B cell (primary cell): ENCODE measurements around the gene MORC1. TPM values are rescaled to one million over a fixed set of nuclear protein-coding genes. Genes with fewer than 3 reads are reported as not detected.

ENCODE experiments used
- ATAC-seq: fragments of 200-7000 bp; cut with Tn5 transposase; one replicate; pipeline ENCODE4 v1.10.0; 2021; ENCODE audit warnings: low read depth, mild to moderate bottlenecking, moderate number of reproducible peaks, moderate library complexity
- CTCF ChIA-PET: fragments of 350-600 bp; sonication (Branson Sonifier 250); formaldehyde crosslinking; loops from one replicate; lab custom pipeline; 2021; ENCODE audit warnings: antibody characterized with exemption, inconsistent platforms; lab: Charles Lee
- POLR2A ChIA-PET: fragments of 350-600 bp; sonication (Branson Sonifier 250); formaldehyde crosslinking; loops from one replicate; lab custom pipeline; 2021; ENCODE audit warnings: antibody characterized with exemption; lab: Charles Lee
- DNase-seq: peaks from one replicate; pipeline ENCODE4 v3.0.0; 2013
- H2AFZ ChIP-seq: 2 replicates; pipeline ENCODE4 v1.6.1; 2012; ENCODE audit warnings: mild to moderate bottlenecking, low read depth, low read length; ENCODE audit not compliant: insufficient read depth, poor library complexity, severe bottlenecking
- H3K27ac ChIP-seq, 2 donors: 1 replicate in 1 of 2; 2 replicates in 1 of 2; pipeline ENCODE4 v1.5.1; 2012 to 2013; ENCODE audit warnings: low read length in 2 of 2, mild to moderate bottlenecking in 2 of 2, moderate library complexity in 1 of 2
- H3K27me3 ChIP-seq, 4 experiments: fragments of 200-600 bp in 1 of 4; sonication (generic) in 1 of 4; replicated peaks in 1 of 4; 1 replicate in 2 of 4; 2 replicates in 2 of 4; pipeline versions ENCODE4 v1.6.1 to v1.7.0; 2013 to 2016; ENCODE audit warnings: low read length in 3 of 4, mild to moderate bottlenecking in 2 of 4, mixed read lengths in 1 of 4, moderate library complexity in 1 of 4; ENCODE audit not compliant: insufficient read depth in 4 of 4, control insufficient read depth in 3 of 4; ENCODE audit errors: control extremely low read depth in 1 of 4
- H3K36me3 ChIP-seq, 2 experiments: replicated peaks in 1 of 2; 1 replicate in 1 of 2; 2 replicates in 1 of 2; pipeline versions ENCODE4 v1.6.1 to v1.7.1; 2013; ENCODE audit warnings: low read length in 1 of 2; ENCODE audit not compliant: insufficient read depth in 2 of 2, control insufficient read depth in 1 of 2; ENCODE audit errors: control extremely low read depth in 1 of 2, extremely low read depth in 1 of 2
- H3K4me1 ChIP-seq, 2 donors: fragments of 200-600 bp in 1 of 2; sonication (generic) in 1 of 2; 1 replicate in 1 of 2; 2 replicates in 1 of 2; pipeline versions ENCODE4 v1.5.1 to v1.6.1; 2013 to 2017; ENCODE audit warnings: low read length in 2 of 2; ENCODE audit not compliant: control insufficient read depth in 2 of 2, insufficient read depth in 2 of 2
- H3K4me2 ChIP-seq: replicated peaks from 2 replicates; pipeline ENCODE3; 2012; ENCODE audit warnings: mild to moderate bottlenecking, low read depth, low read length; ENCODE audit not compliant: poor library complexity, severe bottlenecking
- H3K4me3 ChIP-seq, 5 experiments: fragments of 200-600 bp in 1 of 5; sonication (generic) in 1 of 5; 1 replicate in 3 of 5; 2 replicates in 2 of 5; pipeline versions ENCODE4 v1.5.1 to v1.7.0; 2011 to 2016; ENCODE audit warnings: low read length in 4 of 5, mild to moderate bottlenecking in 4 of 5, low read depth in 2 of 5, control low read depth in 1 of 5, moderate library complexity in 1 of 5; ENCODE audit not compliant: insufficient read depth in 1 of 5; ENCODE audit errors: control extremely low read depth in 1 of 5, extremely low read depth in 1 of 5
- H3K79me2 ChIP-seq: fragments of 200-600 bp; sonication (generic); one replicate; pipeline ENCODE4 v1.6.0; 2016; ENCODE audit warnings: low read length; ENCODE audit not compliant: control insufficient read depth, insufficient read depth
- H3K9ac ChIP-seq: fragments of 200-600 bp; sonication (generic); 2 replicates; pipeline ENCODE4 v1.6.1; 2017; ENCODE audit warnings: mild to moderate bottlenecking, low read length, moderate library complexity
- H3K9me3 ChIP-seq, 3 donors: one replicate each; pipeline versions ENCODE4 v1.6.1 to v1.7.1; 2013; ENCODE audit warnings: low read length in 2 of 3; ENCODE audit not compliant: control insufficient read depth in 2 of 3, insufficient read depth in 1 of 3; ENCODE audit errors: control extremely low read depth in 1 of 3
- H4K20me1 ChIP-seq: 2 replicates; pipeline ENCODE4 v1.6.0; 2012; ENCODE audit warnings: mild to moderate bottlenecking, low read length; ENCODE audit not compliant: insufficient read depth, control insufficient read depth, poor library complexity, severe bottlenecking
- H3K27ac Mint-ChIP-seq: one replicate; pipeline ENCODE4 v1.8.0; 2021; ENCODE audit warnings: mixed read lengths
- H3K27me3 Mint-ChIP-seq: one replicate; pipeline ENCODE4 v1.8.0; 2021; ENCODE audit warnings: mixed read lengths
- H3K4me1 Mint-ChIP-seq: one replicate; pipeline ENCODE4 v1.8.0; 2021; ENCODE audit warnings: mixed read lengths
- H3K4me3 Mint-ChIP-seq: one replicate; pipeline ENCODE4 v1.8.0; 2021; ENCODE audit warnings: mixed read lengths
- H3K9me3 Mint-ChIP-seq: one replicate; pipeline ENCODE4 v1.8.0; 2022; ENCODE audit warnings: mixed read lengths; ENCODE audit not compliant: insufficient read depth
- CTCF ChIP-seq: fragments of 200-600 bp; IDR thresholded peaks from one replicate; pipeline ENCODE4 v1.8.0; 2022; ENCODE audit warnings: antibody characterized with exemption, mild to moderate bottlenecking
- EZH2 ChIP-seq: IDR thresholded peaks from 2 replicates; pipeline ENCODE4 v1.6.1; 2012; ENCODE audit warnings: borderline replicate concordance, low read depth, mild to moderate bottlenecking, moderate library complexity, low read length; ENCODE audit not compliant: insufficient read depth, poor library complexity, severe bottlenecking
- WGBS: methylation state at CpG from one replicate; pipeline ENCODE4 v1.1.5; 2013; ENCODE audit warnings: missing lambda C conversion rate; ENCODE audit not compliant: insufficient coverage; 5-methylcytosine and 5-hydroxymethylcytosine counted together
- intact Hi-C: fragments of 100-400 bp; cut with micrococcal nuclease; formaldehyde crosslinking; loops from one replicate; pipeline ENCODE4 v1.10.0; 2022
- polyA plus RNA-seq: library from polyadenylated mRNA; depleted of rRNA; stranded (reverse); fragments of >200 nt; gene quantifications from 2 replicates; pipeline ENCODE4 v1.2.3, GENCODE V29; 2012
- total RNA-seq, 2 donors: library from RNA; stranded (reverse); fragments of 120-200 nt in 1 of 2; gene quantifications; 1 replicate in 1 of 2; 2 replicates in 1 of 2; pipeline versions ENCODE4 v1.2.3 to v1.2.4, GENCODE V29; 2013 to 2022

The MORC1 gene
- total and polyA plus RNA-seq, 2 donors (not counting 1 experiment from before 2014, with no cell fraction given) = not detected

DNA sequence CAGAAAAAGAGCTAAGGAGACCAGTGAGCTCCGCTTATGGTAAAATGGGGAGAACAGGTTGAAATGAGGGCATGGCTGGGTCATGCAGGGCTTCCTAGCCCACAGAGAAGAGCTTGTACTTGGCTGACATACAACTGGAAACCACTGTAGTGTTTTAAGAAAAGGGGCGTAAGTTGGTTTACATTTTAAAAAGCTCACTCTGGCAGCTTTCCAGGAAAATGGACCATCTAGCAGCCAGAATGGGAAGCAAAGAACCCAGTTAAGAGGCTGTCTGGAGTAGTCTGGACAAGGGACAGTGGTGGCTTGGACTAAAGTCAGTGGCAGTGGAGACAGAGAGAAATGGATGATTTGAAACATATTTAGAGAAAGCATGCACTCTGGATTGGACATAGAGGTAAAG is 1.9 kb downstream of the MORC1 start:
- peaks cover 0 to 3% (median 0%) of the 10 kb centered on the region in 3 donors for H3K9me3 ChIP-seq
- 100% methylated on average over 2 of the region's 2 CpGs for WGBS

GRCh38 chr3:109115451-109115850 is 2.5 kb downstream of the MORC1 start:
- CTCF ChIA-PET = no interaction called here
- Mint-ChIP-seq H3K4me1 (no peaks in the 10 kb centered on the region), H3K27ac (no peak overlapping the region), H3K27me3 (no peaks in the 10 kb centered on the region), H3K4me3 (no peak overlapping the region), H3K9me3 (no peaks in the 10 kb centered on the region)
- Histone ChIP-seq H4K20me1 (no peaks in the 10 kb centered on the region), H3K9me3 (peaks cover 0 to 3% (median 0%) of the 10 kb centered on the region in 3 donors), H3K9ac (no peak overlapping the region), H3K4me3 (no peak overlapping the region), H3K27me3 (no peaks in the 10 kb centered on the region), H3K36me3 (no peaks in the 10 kb centered on the region), H3K4me2 (no peak overlapping the region), H2AFZ (no peak overlapping the region), H3K79me2 (no peaks in the 10 kb centered on the region), H3K27ac (no peak overlapping the region), H3K4me1 (no peaks in the 10 kb centered on the region)
- WGBS = 67% methylated on average over 1 of the region's 2 CpGs
- no peak for ATAC-seq
- TF ChIP-seq CTCF (no peak), EZH2 (no peak)
- DNase-seq = no peak
- intact Hi-C loops = no loop called here
- POLR2A ChIA-PET = no interaction called here

More for the DNA sequence above, 1.9 kb downstream of the MORC1 start:
- H3K4me1 ChIP-seq = no peaks in the 10 kb centered on the region
- H3K36me3 ChIP-seq = no peaks in the 10 kb centered on the region
- no peak for TF ChIP-seq CTCF
- TF ChIP-seq EZH2 = no peak
- Mint-ChIP-seq H3K9me3 (no peaks in the 10 kb centered on the region), H3K27ac (no peak overlapping the region), H3K27me3 (no peaks in the 10 kb centered on the region), H3K4me3 (no peak overlapping the region), H3K4me1 (no peaks in the 10 kb centered on the region)
- no peak overlapping the region for H3K4me2 ChIP-seq
- no peak for DNase-seq
- intact Hi-C loops = no loop called here
- ChIA-PET CTCF (no interaction called here), POLR2A (no interaction called here)
- no peak overlapping the region for H3K4me3 ChIP-seq
- no peak overlapping the region for H3K27ac ChIP-seq
- no peaks in the 10 kb centered on the region for H3K27me3 ChIP-seq
- H3K9ac ChIP-seq = no peak overlapping the region
- no peaks in the 10 kb centered on the region for H4K20me1 ChIP-seq
- H3K79me2 ChIP-seq = no peaks in the 10 kb centered on the region
- H2AFZ ChIP-seq = no peak overlapping the region
- no peak for ATAC-seq
